ENCODE results near the gene PRR5L. TPM values are rescaled to one million over a fixed set of nuclear protein-coding genes. Genes with fewer than 3 reads are reported as not detected.

PRR5L gene
- polyA plus RNA-seq, 4 donors = 5.6 to 62.2 (median 10.4) TPM

DNA sequence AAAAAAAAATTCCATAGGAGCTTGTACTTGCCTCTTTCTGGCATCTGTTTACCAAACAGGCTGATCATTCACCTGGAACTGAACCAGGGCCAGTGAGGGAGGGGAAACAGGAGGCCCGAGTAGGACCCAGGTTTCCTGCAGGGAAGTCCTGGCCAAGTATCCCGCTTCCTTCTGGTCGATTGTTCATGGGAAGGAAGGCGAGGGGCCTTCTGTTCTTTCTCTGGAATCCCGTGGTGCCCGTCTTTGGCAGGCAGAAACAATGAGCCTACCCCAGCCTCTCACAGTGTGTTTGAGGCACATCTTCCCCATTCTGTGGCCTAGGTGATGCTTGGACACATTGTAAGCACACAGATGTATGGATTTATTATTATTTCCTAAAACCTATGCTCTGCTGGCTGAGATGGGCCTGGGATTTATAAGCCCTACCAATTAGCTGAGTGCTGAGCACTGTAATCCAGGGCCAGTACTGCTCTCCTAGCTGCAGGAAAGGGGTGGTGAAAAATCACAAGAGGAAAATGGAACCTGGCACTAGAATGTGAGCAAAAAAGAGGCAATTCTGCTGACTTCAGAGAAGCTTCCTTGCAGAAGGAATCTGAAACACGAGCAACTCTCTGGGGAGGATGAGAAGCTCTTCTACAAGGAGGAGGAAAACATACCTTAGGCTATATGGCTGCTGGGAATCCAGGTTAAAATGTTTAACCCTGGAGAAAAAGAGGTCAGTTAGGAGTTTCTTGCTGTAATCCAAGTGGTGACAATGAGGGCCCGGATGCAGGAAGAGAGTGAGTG is 53.5 kb downstream of the PRR5L start:
- FAIRE-seq (no peak), DNase-seq (no peak)
- H3K4me1 ChIP-seq (ENCODE audit: control insufficient read depth in 3 of 3, insufficient read depth in 2 of 3, low read depth in 1 of 3, low read length in 2 of 3) = peaks cover 0 to 28% (median 0%) of the 10 kb centered on the region in 3 donors
- H3K9me3 ChIP-seq (ENCODE audit: control insufficient read depth in 2 of 2, insufficient read depth in 1 of 2, low read depth in 1 of 2, low read length in 1 of 2) = no peaks in the 10 kb centered on the region
- no peaks in the 10 kb centered on the region for H3K36me3 ChIP-seq (ENCODE audit: control insufficient read depth in 3 of 3, insufficient read depth in 2 of 3, low read depth in 1 of 3, low read length in 3 of 3)
- no peaks in the 10 kb centered on the region for H3K27me3 ChIP-seq (ENCODE audit: control insufficient read depth in 3 of 3, insufficient read depth in 3 of 3, low read length in 3 of 3)
- WGBS, 3 donors = 69 to 81% (median 77%) methylated on average over 8 of the region's 8 CpGs
- no peak overlapping the region for H3K4me3 ChIP-seq (ENCODE audit: low read depth in 1 of 3, low read length in 3 of 3)
- peak overlapping the region in 1 of 3 donors; percentile 40 for H3K27ac ChIP-seq (ENCODE audit: low read depth in 1 of 3, low read length in 2 of 3)

DNA sequence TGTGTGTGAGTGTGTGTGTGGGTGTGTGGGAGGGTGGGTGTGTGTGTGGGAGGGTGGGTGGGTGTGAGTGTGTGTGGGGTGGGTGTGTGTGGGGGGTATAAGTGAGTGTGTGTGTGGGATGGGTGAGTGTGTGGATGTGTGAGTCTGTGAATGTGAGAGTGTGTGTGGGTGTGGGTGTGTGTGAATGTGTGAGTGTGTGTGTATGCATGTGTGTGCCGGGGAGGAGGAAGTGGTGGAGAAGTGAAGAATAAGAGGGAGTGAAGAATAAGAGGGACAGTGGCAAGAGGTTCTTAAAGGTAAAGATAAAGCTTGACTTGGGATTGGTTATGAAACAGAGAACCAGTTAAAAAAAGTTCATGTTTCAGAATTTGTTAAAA is 54.0 kb downstream of the PRR5L start:
- Histone ChIP-seq H3K9me3 (ENCODE audit: control insufficient read depth in 2 of 2, insufficient read depth in 1 of 2, low read depth in 1 of 2, low read length in 1 of 2) (no peaks in the 10 kb centered on the region), H3K4me3 (ENCODE audit: low read depth in 1 of 3, low read length in 3 of 3) (no peak overlapping the region), H3K27me3 (ENCODE audit: control insufficient read depth in 3 of 3, insufficient read depth in 3 of 3, low read length in 3 of 3) (no peaks in the 10 kb centered on the region), H3K27ac (ENCODE audit: low read depth in 1 of 3, low read length in 2 of 3) (no peak overlapping the region), H3K4me1 (ENCODE audit: control insufficient read depth in 3 of 3, insufficient read depth in 2 of 3, low read depth in 1 of 3, low read length in 2 of 3) (peaks cover 0 to 23% (median 0%) of the 10 kb centered on the region in 3 donors), H3K36me3 (ENCODE audit: control insufficient read depth in 3 of 3, insufficient read depth in 2 of 3, low read depth in 1 of 3, low read length in 3 of 3) (no peaks in the 10 kb centered on the region)
- DNase-seq (no peak), FAIRE-seq (no peak)
- 54 to 73% (median 65%) methylated on average over 1 of the region's 1 CpG for WGBS, 3 donors

DNA sequence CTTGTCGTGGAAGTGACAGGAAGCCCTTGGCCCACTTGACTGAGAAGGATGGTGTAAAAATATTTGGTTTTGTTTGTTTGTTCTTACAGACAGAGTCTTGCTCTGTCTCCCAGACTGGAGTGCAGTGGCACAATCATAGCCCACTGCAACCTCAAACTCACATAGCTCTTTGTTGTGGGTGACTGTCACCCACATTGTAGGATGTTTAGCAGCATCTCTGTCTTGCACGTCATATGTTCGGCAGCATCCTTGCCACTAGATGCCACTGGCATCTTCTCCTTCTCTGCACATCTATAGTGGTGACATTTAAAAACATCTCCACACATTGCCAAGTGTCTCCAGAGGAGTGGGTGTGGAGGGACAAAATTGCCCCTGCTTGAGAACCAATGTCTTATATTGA is 56.8 kb downstream of the PRR5L start:
- Histone ChIP-seq H3K27me3 (ENCODE audit: control insufficient read depth in 3 of 3, insufficient read depth in 3 of 3, low read length in 3 of 3) (no peaks in the 10 kb centered on the region), H3K36me3 (ENCODE audit: control insufficient read depth in 3 of 3, insufficient read depth in 2 of 3, low read depth in 1 of 3, low read length in 3 of 3) (no peaks in the 10 kb centered on the region), H3K4me3 (ENCODE audit: low read depth in 1 of 3, low read length in 3 of 3) (no peak overlapping the region), H3K4me1 (ENCODE audit: control insufficient read depth in 3 of 3, insufficient read depth in 2 of 3, low read depth in 1 of 3, low read length in 2 of 3) (peaks cover 0 to 19% (median 0%) of the 10 kb centered on the region in 3 donors), H3K9me3 (ENCODE audit: control insufficient read depth in 2 of 2, insufficient read depth in 1 of 2, low read depth in 1 of 2, low read length in 1 of 2) (no peaks in the 10 kb centered on the region), H3K27ac (ENCODE audit: low read depth in 1 of 3, low read length in 2 of 3) (no peak overlapping the region)
- 66 to 89% (median 74%) methylated on average over 3 of the region's 3 CpGs for WGBS, 3 donors
- FAIRE-seq (no peak), DNase-seq (peak in 1 of 2 donors; percentile 36)

DNA sequence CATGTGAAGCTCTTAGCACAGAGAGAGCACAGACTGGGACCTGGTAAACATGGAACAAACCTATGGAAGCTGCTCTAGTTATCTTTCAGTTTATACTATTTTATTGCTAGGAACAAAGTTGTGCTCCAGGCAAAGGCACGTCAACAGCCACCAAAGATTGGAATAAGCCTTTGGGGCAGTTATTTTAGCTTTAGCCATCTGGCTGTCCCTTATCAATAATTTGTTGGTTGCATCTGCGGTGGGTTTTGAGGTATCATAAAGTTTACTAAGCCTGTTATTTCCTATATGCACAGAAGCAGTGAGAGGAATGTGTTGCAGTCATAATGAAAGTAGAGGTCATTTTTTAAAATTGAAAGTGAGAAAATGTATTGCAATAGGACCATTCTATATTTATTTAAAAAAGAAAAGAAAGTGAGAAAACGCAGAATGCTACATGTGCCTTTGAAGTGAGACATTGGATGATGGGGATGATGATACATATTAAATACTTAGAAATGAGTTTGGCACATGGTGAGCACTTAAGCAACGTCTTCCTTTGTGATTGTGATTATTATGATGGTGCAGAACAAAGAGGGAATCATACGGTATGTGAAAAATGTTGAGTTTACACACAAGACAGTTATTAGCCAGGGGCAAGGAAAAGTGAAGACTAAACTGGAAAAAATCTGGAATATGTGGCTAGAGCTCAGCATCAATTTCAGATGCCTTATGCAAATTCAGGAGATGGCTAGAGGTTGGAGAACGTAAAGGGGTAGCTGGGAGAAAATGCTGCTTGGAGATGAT is 58.3 kb downstream of the PRR5L start:
- FAIRE-seq = no peak
- WGBS, 3 donors = 38 to 48% (median 45%) methylated on average over 6 of the region's 6 CpGs

DNA sequence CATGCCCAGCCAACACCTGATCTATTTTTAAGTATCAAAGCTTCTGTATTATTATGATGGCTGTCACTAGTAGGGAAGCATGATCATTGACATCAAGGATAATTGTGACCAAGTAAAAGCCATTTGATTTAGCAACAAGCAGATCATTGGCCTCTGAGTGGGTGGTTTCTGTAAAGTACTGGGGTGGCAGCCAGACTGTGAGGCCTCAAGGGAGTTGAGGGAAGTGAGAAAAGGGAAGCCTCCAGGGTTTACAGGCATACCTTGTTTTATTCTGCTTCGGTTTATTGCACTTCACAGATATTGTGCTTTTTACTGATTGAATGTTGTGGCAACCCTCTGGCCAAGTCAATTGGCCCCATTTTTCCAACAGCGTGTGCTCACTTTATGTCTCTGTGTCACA is 60.1 kb downstream of the PRR5L start:
- no peak for FAIRE-seq
- Histone ChIP-seq H3K9me3 (ENCODE audit: control insufficient read depth in 2 of 2, insufficient read depth in 1 of 2, low read depth in 1 of 2, low read length in 1 of 2) (no peaks in the 10 kb centered on the region), H3K27me3 (ENCODE audit: control insufficient read depth in 3 of 3, insufficient read depth in 3 of 3, low read length in 3 of 3) (no peaks in the 10 kb centered on the region), H3K36me3 (ENCODE audit: control insufficient read depth in 3 of 3, insufficient read depth in 2 of 3, low read depth in 1 of 3, low read length in 3 of 3) (no peaks in the 10 kb centered on the region), H3K27ac (ENCODE audit: low read depth in 1 of 3, low read length in 2 of 3) (peak overlapping the region in 1 of 3 donors; percentile 56), H3K4me1 (ENCODE audit: control insufficient read depth in 3 of 3, insufficient read depth in 2 of 3, low read depth in 1 of 3, low read length in 2 of 3) (peaks cover 0 to 26% (median 0%) of the 10 kb centered on the region in 3 donors), H3K4me3 (ENCODE audit: low read depth in 1 of 3, low read length in 3 of 3) (no peak overlapping the region)
- WGBS, 3 donors = 88 to 90% (median 88%) methylated on average over 2 of the region's 2 CpGs
- DNase-seq = peak in 1 of 2 donors; percentile 65

More for the DNA sequence above, 58.3 kb downstream of the PRR5L start:
- Histone ChIP-seq H3K9me3 (ENCODE audit: control insufficient read depth in 2 of 2, insufficient read depth in 1 of 2, low read depth in 1 of 2, low read length in 1 of 2) (no peaks in the 10 kb centered on the region), H3K4me1 (ENCODE audit: control insufficient read depth in 3 of 3, insufficient read depth in 2 of 3, low read depth in 1 of 3, low read length in 2 of 3) (peaks cover 0 to 19% (median 0%) of the 10 kb centered on the region in 3 donors), H3K36me3 (ENCODE audit: control insufficient read depth in 3 of 3, insufficient read depth in 2 of 3, low read depth in 1 of 3, low read length in 3 of 3) (no peaks in the 10 kb centered on the region), H3K27me3 (ENCODE audit: control insufficient read depth in 3 of 3, insufficient read depth in 3 of 3, low read length in 3 of 3) (no peaks in the 10 kb centered on the region), H3K27ac (ENCODE audit: low read depth in 1 of 3, low read length in 2 of 3) (peak overlapping the region in 1 of 3 donors; percentile 19), H3K4me3 (ENCODE audit: low read depth in 1 of 3, low read length in 3 of 3) (no peak overlapping the region)
- no peak for DNase-seq

DNA sequence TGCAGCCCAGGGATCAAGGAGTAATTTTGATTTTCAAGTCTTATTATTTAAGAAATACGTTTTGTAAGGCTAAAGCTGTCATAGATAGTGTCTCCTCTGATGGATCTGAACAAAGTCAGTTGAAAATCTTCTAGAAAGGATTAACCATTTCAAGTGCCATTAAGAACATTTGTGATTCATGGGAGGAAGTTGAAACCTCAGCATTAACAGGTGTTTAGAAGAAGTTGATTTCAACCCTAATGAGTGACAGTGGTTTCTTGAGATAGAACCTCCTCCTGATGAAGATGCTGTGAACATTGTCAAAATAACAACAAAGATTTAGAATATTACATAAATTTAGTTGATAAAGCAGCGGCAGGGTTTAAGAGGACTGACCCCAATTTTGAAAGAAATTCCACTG is 61.7 kb downstream of the PRR5L start:
- peaks cover under 1 to 39% (median 6%) of the 10 kb centered on the region in 3 donors for H3K4me1 ChIP-seq (ENCODE audit: control insufficient read depth in 3 of 3, insufficient read depth in 2 of 3, low read depth in 1 of 3, low read length in 2 of 3)
- H3K9me3 ChIP-seq (ENCODE audit: control insufficient read depth in 2 of 2, insufficient read depth in 1 of 2, low read depth in 1 of 2, low read length in 1 of 2) = no peaks in the 10 kb centered on the region
- H3K27me3 ChIP-seq (ENCODE audit: control insufficient read depth in 3 of 3, insufficient read depth in 3 of 3, low read length in 3 of 3) = no peaks in the 10 kb centered on the region
- DNase-seq (no peak), FAIRE-seq (no peak)
- H3K36me3 ChIP-seq (ENCODE audit: control insufficient read depth in 3 of 3, insufficient read depth in 2 of 3, low read depth in 1 of 3, low read length in 3 of 3) = no peaks in the 10 kb centered on the region
- 39 to 62% (median 49%) methylated on average over 2 of the region's 2 CpGs for WGBS, 3 donors
- no peak overlapping the region for H3K4me3 ChIP-seq (ENCODE audit: low read depth in 1 of 3, low read length in 3 of 3)
- H3K27ac ChIP-seq (ENCODE audit: low read depth in 1 of 3, low read length in 2 of 3) = no peak overlapping the region

DNA sequence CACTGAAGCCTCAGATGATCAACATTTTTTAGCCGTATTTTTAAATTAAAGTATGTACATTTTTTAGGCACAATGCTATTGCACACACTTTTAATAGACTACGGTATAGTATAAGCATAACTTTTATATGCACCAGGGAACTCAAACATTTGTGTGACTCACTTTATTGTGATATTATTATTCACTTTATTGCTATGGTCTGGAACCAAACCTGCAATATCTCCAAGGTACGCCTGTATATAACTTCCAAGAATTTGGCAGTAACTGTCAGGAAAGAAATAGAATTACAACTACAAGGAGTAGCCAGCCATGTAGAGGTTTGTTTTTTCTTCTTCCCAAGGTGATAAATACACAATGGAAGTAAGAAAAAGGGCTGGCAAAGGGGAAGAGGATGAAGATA is 62.3 kb downstream of the PRR5L start:
- H3K9me3 ChIP-seq (ENCODE audit: control insufficient read depth in 2 of 2, insufficient read depth in 1 of 2, low read depth in 1 of 2, low read length in 1 of 2) = no peaks in the 10 kb centered on the region
- no peaks in the 10 kb centered on the region for H3K36me3 ChIP-seq (ENCODE audit: control insufficient read depth in 3 of 3, insufficient read depth in 2 of 3, low read depth in 1 of 3, low read length in 3 of 3)
- 80 to 87% (median 85%) methylated on average over 3 of the region's 3 CpGs for WGBS, 3 donors
- no peak for DNase-seq
- peaks cover 2 to 45% (median 12%) of the 10 kb centered on the region in 3 donors for H3K4me1 ChIP-seq (ENCODE audit: control insufficient read depth in 3 of 3, insufficient read depth in 2 of 3, low read depth in 1 of 3, low read length in 2 of 3)
- no peak overlapping the region for H3K27ac ChIP-seq (ENCODE audit: low read depth in 1 of 3, low read length in 2 of 3)
- FAIRE-seq = no peak
- no peak overlapping the region for H3K4me3 ChIP-seq (ENCODE audit: low read depth in 1 of 3, low read length in 3 of 3)
- no peaks in the 10 kb centered on the region for H3K27me3 ChIP-seq (ENCODE audit: control insufficient read depth in 3 of 3, insufficient read depth in 3 of 3, low read length in 3 of 3)

DNA sequence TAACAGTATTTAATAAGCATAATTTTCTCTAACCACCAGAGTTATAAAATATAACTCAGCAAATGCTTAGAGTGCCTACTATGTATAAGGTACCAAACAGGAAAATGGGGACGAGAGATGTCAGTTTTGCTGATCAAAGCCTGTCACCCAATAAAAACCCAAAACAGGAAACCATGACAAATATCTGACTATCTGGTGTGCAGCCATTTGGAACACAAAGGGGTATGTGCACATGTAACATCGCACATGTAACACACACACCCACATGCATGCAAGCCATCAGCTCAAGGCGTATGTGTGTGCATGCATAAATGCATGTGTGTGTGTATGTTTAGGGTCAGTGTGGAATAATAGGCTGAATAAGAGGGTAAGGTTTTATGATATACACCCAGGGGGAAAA is 64.2 kb downstream of the PRR5L start:
- WGBS, 3 donors = 81 to 90% (median 87%) methylated on average over 3 of the region's 3 CpGs
- no peaks in the 10 kb centered on the region for H3K27me3 ChIP-seq (ENCODE audit: control insufficient read depth in 3 of 3, insufficient read depth in 3 of 3, low read length in 3 of 3)
- no peaks in the 10 kb centered on the region for H3K36me3 ChIP-seq (ENCODE audit: control insufficient read depth in 3 of 3, insufficient read depth in 2 of 3, low read depth in 1 of 3, low read length in 3 of 3)
- FAIRE-seq (no peak), DNase-seq (no peak)
- H3K27ac ChIP-seq (ENCODE audit: low read depth in 1 of 3, low read length in 2 of 3) = peak overlapping the region in 1 of 3 donors; percentile 46
- peaks cover 4 to 52% (median 18%) of the 10 kb centered on the region in 3 donors for H3K4me1 ChIP-seq (ENCODE audit: control insufficient read depth in 3 of 3, insufficient read depth in 2 of 3, low read depth in 1 of 3, low read length in 2 of 3)
- no peaks in the 10 kb centered on the region for H3K9me3 ChIP-seq (ENCODE audit: control insufficient read depth in 2 of 2, insufficient read depth in 1 of 2, low read depth in 1 of 2, low read length in 1 of 2)
- H3K4me3 ChIP-seq (ENCODE audit: low read depth in 1 of 3, low read length in 3 of 3) = no peak overlapping the region
